ENCODE measurements around the gene PUDP.

The PUDP gene

GRCh38 chrX:7091923-7092322 is 56.0 kb downstream of the PUDP start:
- in situ Hi-C loops (cut with HindIII; ENCODE audit: low sequenced_read_pairs): no loop called here
- no peak for DNase-seq (ENCODE audit: low read depth)
- TF ChIP-seq CTCF (IDR thresholded peaks at IDR 0.05; ENCODE audit: low read depth, low read length, missing control alignments): no peak
- no peak overlapping the region for H3K4me3 ChIP-seq (ENCODE audit: low read depth, low read length)

- DNase-seq (ENCODE audit: low read depth): no peak
- no peak overlapping the region for H3K4me3 ChIP-seq (ENCODE audit: low read depth, low read length)
- TF ChIP-seq CTCF (IDR thresholded peaks at IDR 0.05; ENCODE audit: low read depth, low read length, missing control alignments): no peak
- in situ Hi-C loops (cut with HindIII; ENCODE audit: low sequenced_read_pairs): no loop called here
Measured at GRCh38 chrX:7090641-7091040, 57.3 kb downstream of the PUDP start.

GRCh38 chrX:7088968-7089615 is 58.9 kb downstream of the PUDP start:
- no peak for DNase-seq (ENCODE audit: low read depth)
- in situ Hi-C loops (cut with HindIII; ENCODE audit: low sequenced_read_pairs): no loop called here
- H3K4me3 ChIP-seq (ENCODE audit: low read depth, low read length): no peak overlapping the region
- peak; percentile 29 for TF ChIP-seq CTCF (IDR thresholded peaks at IDR 0.05; ENCODE audit: low read depth, low read length, missing control alignments)

GRCh38 chrX:7086384-7086783 is 61.6 kb downstream of the PUDP start:
- TF ChIP-seq CTCF (IDR thresholded peaks at IDR 0.05; ENCODE audit: low read depth, low read length, missing control alignments): no peak
- in situ Hi-C loops (cut with HindIII; ENCODE audit: low sequenced_read_pairs): no loop called here
- DNase-seq (ENCODE audit: low read depth): no peak
- H3K4me3 ChIP-seq (ENCODE audit: low read depth, low read length): no peak overlapping the region

- in situ Hi-C loops (cut with HindIII; ENCODE audit: low sequenced_read_pairs): no loop called here
Measured at GRCh38 chrX:7085879-7086278, 62.1 kb downstream of the PUDP start.

GRCh38 chrX:7084841-7085240 is 63.1 kb downstream of the PUDP start:
- no peak for TF ChIP-seq CTCF (IDR thresholded peaks at IDR 0.05; ENCODE audit: low read depth, low read length, missing control alignments)
- in situ Hi-C loops (cut with HindIII; ENCODE audit: low sequenced_read_pairs): no loop called here
- no peak for DNase-seq (ENCODE audit: low read depth)
- H3K4me3 ChIP-seq (ENCODE audit: low read depth, low read length): no peak overlapping the region

More at GRCh38 chrX:7085879-7086278, 62.1 kb downstream of the PUDP start:
- no peak for TF ChIP-seq CTCF (IDR thresholded peaks at IDR 0.05; ENCODE audit: low read depth, low read length, missing control alignments)
- DNase-seq (ENCODE audit: low read depth): no peak
- no peak overlapping the region for H3K4me3 ChIP-seq (ENCODE audit: low read depth, low read length)

All from astrocyte of the cerebellum (primary cell).